Fibroblast of skin of right quadriceps (primary cell): ENCODE measurements around the gene ARMH4.

ENCODE experiments used
- DNase-seq: peaks from one replicate; pipeline ENCODE4 v3.0.0-alpha.2; 2013

The ARMH4 gene

DNA sequence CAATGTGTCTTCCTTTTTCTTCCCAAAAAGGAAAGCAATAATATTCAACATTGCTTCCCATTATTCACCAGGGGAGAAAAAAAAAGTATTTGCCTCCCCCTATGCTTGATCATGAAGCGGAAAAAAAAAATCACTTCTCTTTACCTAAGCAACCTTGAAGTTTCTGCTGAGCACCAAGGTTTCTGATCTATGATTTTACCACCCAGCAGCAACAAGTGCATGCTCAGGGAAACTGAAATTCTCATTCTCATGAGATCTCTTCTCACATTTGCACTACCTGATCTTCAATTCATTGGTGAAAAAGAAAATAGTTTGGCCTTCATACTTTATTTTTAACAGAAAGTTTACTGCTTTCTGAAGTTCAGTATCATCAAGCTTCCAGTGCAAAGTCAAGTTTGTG lies 125.8 kb downstream of the ARMH4 start:
- DNase-seq = no peak

- no peak for DNase-seq
These were observed 137.2 kb downstream of the ARMH4 start for GRCh38 chr14:58014778-58015177.

- DNase-seq = no peak
These were observed 149.4 kb downstream of the ARMH4 start for GRCh38 chr14:58002618-58003017.

DNA sequence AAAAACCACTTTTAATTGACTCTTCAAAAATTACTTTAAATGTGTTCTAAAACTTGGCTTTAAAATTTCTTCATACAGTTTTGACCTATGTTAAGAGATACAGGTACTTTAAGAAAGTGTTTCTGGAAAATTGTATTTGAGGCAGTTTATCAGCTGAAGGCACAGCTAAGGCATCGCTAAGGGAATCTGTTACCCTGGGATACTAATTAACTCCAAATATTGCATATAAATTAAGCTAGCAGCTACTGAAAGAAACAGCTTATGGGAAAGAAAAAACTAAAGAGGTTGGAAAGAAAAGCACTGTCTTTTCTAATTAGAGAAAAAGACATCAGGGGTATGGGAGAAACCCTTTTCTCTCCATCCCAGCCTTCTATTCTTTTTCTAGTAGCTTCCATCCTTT lies 152.0 kb downstream of the ARMH4 start:
- DNase-seq = no peak

- no peak for DNase-seq
These were observed 152.5 kb downstream of the ARMH4 start for GRCh38 chr14:57999471-57999870.

GRCh38 chr14:57998766-57999165 lies 153.2 kb downstream of the ARMH4 start:
- DNase-seq = no peak

DNA sequence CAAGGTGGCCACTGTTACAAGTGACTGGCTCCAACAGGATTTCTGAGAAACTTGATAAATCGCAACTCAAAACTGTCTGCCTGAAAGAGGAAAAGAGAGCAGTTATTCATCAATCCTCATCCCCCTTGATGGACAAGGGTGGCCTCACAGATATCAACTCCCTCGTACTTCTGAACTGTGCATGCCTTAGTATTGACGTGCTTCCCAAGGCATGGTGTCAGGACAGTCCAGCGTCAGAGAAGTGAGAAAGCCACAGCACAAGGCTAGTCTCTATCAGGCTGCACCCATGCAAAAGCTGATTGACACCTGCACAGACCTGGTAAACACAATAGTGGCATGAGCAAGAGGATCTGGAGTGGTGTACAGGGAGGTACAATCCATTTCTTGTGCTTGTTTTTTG lies 160.7 kb downstream of the ARMH4 start:
- DNase-seq = no peak

- no peak for DNase-seq
These were observed 163.6 kb downstream of the ARMH4 start for GRCh38 chr14:57988445-57988844.

DNA sequence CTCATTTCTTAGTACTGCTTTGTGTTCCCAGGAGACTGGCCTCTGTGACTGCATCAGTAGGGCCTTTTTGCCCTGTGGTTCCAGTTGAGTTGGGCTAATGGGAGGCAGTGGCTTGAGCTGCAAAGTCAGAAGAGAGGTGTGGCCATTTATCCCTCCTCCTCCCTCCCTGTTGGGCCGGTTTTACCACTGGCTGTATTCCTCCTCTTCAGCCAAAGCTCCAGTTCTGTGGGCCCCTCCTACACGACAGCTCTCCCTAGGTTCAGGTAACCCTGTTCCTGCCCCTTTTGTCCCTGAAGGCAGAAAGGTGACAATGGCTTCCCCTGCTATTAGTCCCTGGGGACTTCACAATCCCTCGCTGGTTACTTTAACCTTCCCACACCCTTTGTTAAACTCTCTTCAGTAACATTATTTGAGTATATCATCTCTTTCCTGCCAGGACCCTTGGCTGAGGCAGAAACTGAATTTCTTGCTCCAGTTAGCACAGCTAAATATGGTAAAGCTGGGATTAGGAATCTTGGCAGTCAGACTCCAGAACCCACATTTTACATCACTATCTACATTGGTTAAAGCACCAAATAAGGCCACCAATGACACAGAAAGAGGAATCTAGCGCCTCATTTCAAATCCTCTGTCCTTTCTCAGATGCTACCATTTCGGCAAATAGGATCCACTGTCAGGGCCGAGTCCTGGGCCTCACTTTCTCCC lies 164.3 kb downstream of the ARMH4 start:
- no peak for DNase-seq

DNA sequence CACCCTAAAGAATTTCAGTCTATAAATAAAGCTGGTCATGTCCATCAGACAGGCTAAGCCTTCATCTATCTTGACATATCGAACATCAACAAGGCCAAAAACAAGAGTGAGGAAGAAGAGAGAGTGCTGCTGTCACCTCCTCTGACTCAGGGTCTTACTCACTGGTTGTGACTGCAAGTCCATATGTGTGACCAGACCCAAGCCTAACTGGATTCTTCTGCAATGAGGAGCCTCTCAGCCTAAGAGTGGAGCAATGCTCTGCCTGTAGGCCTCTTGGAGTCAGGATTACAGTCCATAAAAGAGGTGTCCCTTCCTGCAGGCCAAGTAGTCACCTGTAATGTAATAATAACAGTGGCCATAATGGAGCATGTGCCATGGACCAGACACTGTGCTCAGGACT lies 165.0 kb downstream of the ARMH4 start:
- peak; percentile 22 for DNase-seq

DNA sequence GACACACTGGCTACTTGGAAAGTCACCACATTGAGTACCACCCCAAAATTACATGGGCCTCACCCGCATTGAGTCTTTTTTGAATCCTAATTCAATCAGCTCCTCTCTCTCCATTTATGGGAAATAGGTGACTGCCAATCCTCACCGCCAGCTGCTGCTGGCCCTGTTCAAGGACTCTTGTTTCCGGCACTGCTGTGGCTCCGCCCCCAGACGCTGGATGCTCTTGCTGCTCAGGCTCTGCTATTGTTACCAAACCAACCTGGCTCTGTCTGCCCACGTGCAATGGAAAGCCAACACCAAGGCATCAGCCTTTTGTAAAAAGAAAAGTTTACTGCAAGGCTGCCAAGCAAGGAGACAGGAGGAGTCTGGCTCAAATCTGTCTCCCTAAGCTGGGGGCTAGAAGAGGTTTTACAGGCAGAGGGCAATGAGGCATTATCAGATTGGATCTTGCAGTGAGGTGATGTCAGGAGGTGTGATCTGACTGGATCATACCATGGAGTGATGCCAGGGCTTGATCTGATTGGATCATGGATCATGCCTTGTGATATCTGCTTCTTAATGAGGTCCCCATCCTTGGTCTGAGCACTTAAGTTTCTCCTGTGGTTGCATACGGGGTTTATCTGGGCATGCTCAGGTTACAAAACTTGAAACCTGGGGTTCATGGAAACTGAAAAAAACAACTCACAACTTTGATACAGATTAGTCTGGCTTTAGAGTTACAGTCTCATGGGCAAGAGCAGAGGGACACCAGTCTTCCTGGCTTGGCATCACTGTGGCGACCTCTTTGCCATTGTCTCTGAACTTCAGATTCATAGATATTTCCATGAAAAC lies 169.0 kb downstream of the ARMH4 start:
- no peak for DNase-seq

GRCh38 chr14:57981817-57982560 lies 170.0 kb downstream of the ARMH4 start:
- DNase-seq = no peak

GRCh38 chr14:57979376-57980048 lies 172.5 kb downstream of the ARMH4 start:
- DNase-seq = no peak

DNA sequence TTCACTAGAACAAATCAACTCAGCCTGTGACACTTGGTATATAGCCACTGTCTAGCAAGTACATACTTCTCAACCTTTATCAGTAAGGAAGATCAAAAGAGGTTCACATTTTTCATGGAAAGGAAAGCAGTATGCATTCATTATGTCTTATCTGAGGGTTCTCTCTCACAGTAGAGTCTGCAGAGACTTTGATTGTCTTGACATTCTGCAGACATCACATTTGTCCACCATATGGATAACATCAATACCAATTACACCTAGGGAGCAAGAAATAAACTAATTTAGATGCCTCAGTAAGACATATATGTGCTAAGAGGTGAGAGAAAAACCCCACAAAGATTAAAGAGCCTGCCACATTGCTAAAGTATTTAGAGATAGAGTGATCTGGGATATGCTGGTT lies 175.3 kb downstream of the ARMH4 start:
- DNase-seq = no peak

DNA sequence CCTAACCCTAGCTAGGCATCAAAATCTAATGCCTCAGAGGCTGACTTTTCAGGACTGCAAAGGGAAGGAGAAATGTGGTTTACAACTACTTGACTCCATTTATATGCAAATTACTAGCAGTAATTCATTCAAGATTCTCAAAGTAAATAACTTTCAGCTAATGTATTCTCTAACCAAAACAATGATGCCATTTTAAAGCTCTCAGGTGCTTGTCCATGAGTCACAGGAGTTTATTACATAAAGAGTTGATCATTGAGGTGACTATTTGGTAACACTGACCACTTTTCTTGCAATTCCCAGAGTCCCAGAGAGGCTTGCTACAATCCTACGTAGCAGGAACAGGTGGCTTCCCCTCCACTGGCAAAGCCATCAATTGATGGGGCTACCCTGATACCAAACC lies 177.1 kb downstream of the ARMH4 start:
- no peak for DNase-seq

- DNase-seq = no peak
These were observed 181.4 kb downstream of the ARMH4 start for GRCh38 chr14:57970594-57970993.

- no peak for DNase-seq
These were observed 181.8 kb downstream of the ARMH4 start for GRCh38 chr14:57970175-57970574.

- DNase-seq = no peak
These were observed 188.9 kb downstream of the ARMH4 start for GRCh38 chr14:57963071-57963470.

- DNase-seq = peak; percentile 5
These were observed 189.5 kb downstream of the ARMH4 start for GRCh38 chr14:57962325-57963035.

DNA sequence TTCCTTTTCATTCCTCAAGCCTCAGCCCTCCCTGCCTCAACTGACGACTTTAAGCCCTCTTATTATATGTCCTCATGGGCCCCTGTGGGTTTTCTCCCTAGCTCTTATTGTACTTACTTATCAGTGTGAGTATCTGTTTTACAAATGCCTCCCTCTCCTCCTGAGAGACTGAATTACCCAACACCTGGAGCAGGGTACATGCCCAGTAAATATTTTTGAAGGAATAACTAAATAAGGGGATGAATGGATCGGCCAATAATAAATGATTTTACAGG lies 190.3 kb downstream of the ARMH4 start:
- no peak for DNase-seq

- no peak for DNase-seq
These were observed 190.8 kb downstream of the ARMH4 start for GRCh38 chr14:57960946-57961785.

- DNase-seq = no peak
These were observed 194.6 kb downstream of the ARMH4 start for GRCh38 chr14:57957441-57957840.
